ENCODE results near the gene RGS6. TPM values are rescaled to one million over a fixed set of nuclear protein-coding genes. Genes with fewer than 3 reads are reported as not detected.

Gene RGS6
- total RNA-seq, 1 donor = not detected

GRCh38 chr14:72498646-72499045, 566.4 kb downstream of the RGS6 start:
- Histone ChIP-seq H3K4me1 (ENCODE audit: insufficient read depth, low read length) (no peaks in the 10 kb centered on the region), H3K9me3 (ENCODE audit: low read depth, low read length) (no peaks in the 10 kb centered on the region), H3K4me3 (ENCODE audit: insufficient read depth, low read length) (no peak overlapping the region), H3K79me2 (ENCODE audit: insufficient read depth, low read length) (no peaks in the 10 kb centered on the region), H3K36me3 (ENCODE audit: insufficient read depth, low read length) (no peaks in the 10 kb centered on the region), H3K27ac (ENCODE audit: low read depth, low read length) (no peak overlapping the region), H3K27me3 (ENCODE audit: insufficient read depth, low read length) (peaks cover 48% of the 10 kb centered on the region), H3K4me2 (ENCODE audit: insufficient read depth, low read length) (no peak overlapping the region), H2AFZ (ENCODE audit: low read length) (no peak overlapping the region), H4K20me1 (ENCODE audit: insufficient read depth, low read length) (no peaks in the 10 kb centered on the region)
- no peak for DNase-seq (ENCODE audit: insufficient read length, low spot score, missing footprints)
- TF ChIP-seq CTCF (IDR thresholded peaks at IDR 0.05; ENCODE audit: extremely low read depth, low read depth, low read length) = no peak

GRCh38 chr14:72499746-72500145, 567.5 kb downstream of the RGS6 start:
- no peak overlapping the region for H2AFZ ChIP-seq (ENCODE audit: low read length)
- no peaks in the 10 kb centered on the region for H3K36me3 ChIP-seq (ENCODE audit: insufficient read depth, low read length)
- peaks cover 48% of the 10 kb centered on the region for H3K27me3 ChIP-seq (ENCODE audit: insufficient read depth, low read length)
- H3K4me1 ChIP-seq (ENCODE audit: insufficient read depth, low read length) = no peaks in the 10 kb centered on the region
- H3K79me2 ChIP-seq (ENCODE audit: insufficient read depth, low read length) = no peaks in the 10 kb centered on the region
- no peak for DNase-seq (ENCODE audit: insufficient read length, low spot score, missing footprints)
- TF ChIP-seq CTCF (IDR thresholded peaks at IDR 0.05; ENCODE audit: extremely low read depth, low read depth, low read length) = no peak
- no peak overlapping the region for H3K27ac ChIP-seq (ENCODE audit: low read depth, low read length)
- H4K20me1 ChIP-seq (ENCODE audit: insufficient read depth, low read length) = no peaks in the 10 kb centered on the region
- H3K4me3 ChIP-seq (ENCODE audit: insufficient read depth, low read length) = no peak overlapping the region
- no peaks in the 10 kb centered on the region for H3K9me3 ChIP-seq (ENCODE audit: low read depth, low read length)
- H3K4me2 ChIP-seq (ENCODE audit: insufficient read depth, low read length) = no peak overlapping the region

- no peak for DNase-seq (ENCODE audit: insufficient read length, low spot score, missing footprints)
- peaks cover 44% of the 10 kb centered on the region for H3K27me3 ChIP-seq (ENCODE audit: insufficient read depth, low read length)
- no peaks in the 10 kb centered on the region for H3K79me2 ChIP-seq (ENCODE audit: insufficient read depth, low read length)
- H3K9me3 ChIP-seq (ENCODE audit: low read depth, low read length) = no peaks in the 10 kb centered on the region
- H4K20me1 ChIP-seq (ENCODE audit: insufficient read depth, low read length) = no peaks in the 10 kb centered on the region
- TF ChIP-seq CTCF (IDR thresholded peaks at IDR 0.05; ENCODE audit: extremely low read depth, low read depth, low read length) = no peak
- H3K36me3 ChIP-seq (ENCODE audit: insufficient read depth, low read length) = no peaks in the 10 kb centered on the region
- no peak overlapping the region for H2AFZ ChIP-seq (ENCODE audit: low read length)
- H3K27ac ChIP-seq (ENCODE audit: low read depth, low read length) = no peak overlapping the region
- H3K4me2 ChIP-seq (ENCODE audit: insufficient read depth, low read length) = peak overlapping the region; percentile 12
- H3K4me3 ChIP-seq (ENCODE audit: insufficient read depth, low read length) = no peak overlapping the region
- no peaks in the 10 kb centered on the region for H3K4me1 ChIP-seq (ENCODE audit: insufficient read depth, low read length)
These were observed 568.1 kb downstream of the RGS6 start for GRCh38 chr14:72500234-72500838.

- DNase-seq (ENCODE audit: insufficient read length, low spot score, missing footprints) = no peak
- TF ChIP-seq CTCF (IDR thresholded peaks at IDR 0.05; ENCODE audit: extremely low read depth, low read depth, low read length) = no peak
- no peak overlapping the region for H2AFZ ChIP-seq (ENCODE audit: low read length)
- no peak overlapping the region for H3K4me2 ChIP-seq (ENCODE audit: insufficient read depth, low read length)
- H3K79me2 ChIP-seq (ENCODE audit: insufficient read depth, low read length) = no peaks in the 10 kb centered on the region
- peaks cover 35% of the 10 kb centered on the region for H3K27me3 ChIP-seq (ENCODE audit: insufficient read depth, low read length)
- no peaks in the 10 kb centered on the region for H3K9me3 ChIP-seq (ENCODE audit: low read depth, low read length)
- H3K27ac ChIP-seq (ENCODE audit: low read depth, low read length) = no peak overlapping the region
- no peaks in the 10 kb centered on the region for H3K4me1 ChIP-seq (ENCODE audit: insufficient read depth, low read length)
- no peak overlapping the region for H3K4me3 ChIP-seq (ENCODE audit: insufficient read depth, low read length)
- H3K36me3 ChIP-seq (ENCODE audit: insufficient read depth, low read length) = no peaks in the 10 kb centered on the region
- H4K20me1 ChIP-seq (ENCODE audit: insufficient read depth, low read length) = no peaks in the 10 kb centered on the region
These were observed 569.2 kb downstream of the RGS6 start for GRCh38 chr14:72501439-72501838.

Measured in osteoblast (primary cell).